ENCODE measurements around the gene TCF25. TPM values are rescaled to one million over a fixed set of nuclear protein-coding genes. Genes with fewer than 3 reads are reported as not detected.
"Not testable (repeated sequence)": the region's sequence is repeated elsewhere in the genome, so short reads cannot be mapped to it uniquely, and the experiment has no call there.

TCF25 gene
- total RNA-seq, 1 donor from 2014 or later, result 323 TPM

- peak overlapping the region; percentile 52 for H3K4me3 Mint-ChIP-seq
- TF ChIP-seq CTCF (IDR thresholded peaks at IDR 0.05; ENCODE audit: unreplicated experiment), result no peak
- H3K36me3 Mint-ChIP-seq, result no peaks in the 10 kb centered on the region
- peaks cover 46% of the 10 kb centered on the region for H3K27me3 Mint-ChIP-seq (ENCODE audit: low read depth)
- H3K4me1 Mint-ChIP-seq, result peaks cover 16% of the 10 kb centered on the region
- H3K27ac Mint-ChIP-seq, result no peak overlapping the region
- H3K9me3 Mint-ChIP-seq, result no peaks in the 10 kb centered on the region
- DNase-seq (ENCODE audit: low spot score in 2 of 2, unreplicated experiment in 2 of 2), result peak in 1 of 2 experiments; percentile 64
These were observed 51.0 kb downstream of the TCF25 start for GRCh38 chr16:89924297-89924924.

- DNase-seq (ENCODE audit: low spot score in 2 of 2, unreplicated experiment in 2 of 2), result no peak
- H3K36me3 Mint-ChIP-seq, result no peaks in the 10 kb centered on the region
- H3K27me3 Mint-ChIP-seq (ENCODE audit: low read depth), result peaks cover 41% of the 10 kb centered on the region
- H3K4me1 Mint-ChIP-seq, result peaks cover 16% of the 10 kb centered on the region
- no peak overlapping the region for H3K27ac Mint-ChIP-seq
- H3K9me3 Mint-ChIP-seq, result no peaks in the 10 kb centered on the region
- no peak for TF ChIP-seq CTCF (IDR thresholded peaks at IDR 0.05; ENCODE audit: unreplicated experiment)
- H3K4me3 Mint-ChIP-seq, result peak overlapping the region; percentile 45
These were observed 51.5 kb downstream of the TCF25 start for GRCh38 chr16:89924925-89925307.

- H3K4me3 Mint-ChIP-seq, result peak overlapping the region; percentile 45
- H3K27me3 Mint-ChIP-seq (ENCODE audit: low read depth), result peaks cover 35% of the 10 kb centered on the region
- no peak for DNase-seq (ENCODE audit: low spot score in 2 of 2, unreplicated experiment in 2 of 2)
- no peaks in the 10 kb centered on the region for H3K36me3 Mint-ChIP-seq
- H3K27ac Mint-ChIP-seq, result no peak overlapping the region
- peaks cover 16% of the 10 kb centered on the region for H3K4me1 Mint-ChIP-seq
- no peaks in the 10 kb centered on the region for H3K9me3 Mint-ChIP-seq
- TF ChIP-seq CTCF (IDR thresholded peaks at IDR 0.05; ENCODE audit: unreplicated experiment), result no peak
These were observed 52.2 kb downstream of the TCF25 start for GRCh38 chr16:89925596-89926079.

- Mint-ChIP-seq H3K4me1 (no peaks in the 10 kb centered on the region), H3K36me3 (peaks cover 2% of the 10 kb centered on the region)
These were observed 58.0 kb downstream of the TCF25 start for GRCh38 chr16:89931305-89931896.

GRCh38 chr16:89931964-89932363, 58.6 kb downstream of the TCF25 start:
- no peaks in the 10 kb centered on the region for H3K4me1 Mint-ChIP-seq
- no peak for TF ChIP-seq CTCF (IDR thresholded peaks at IDR 0.05; ENCODE audit: unreplicated experiment)
- H3K27ac Mint-ChIP-seq, result no peak overlapping the region
- no peaks in the 10 kb centered on the region for H3K27me3 Mint-ChIP-seq (ENCODE audit: low read depth)
- H3K4me3 Mint-ChIP-seq, result no peak overlapping the region
- H3K9me3 Mint-ChIP-seq, result no peaks in the 10 kb centered on the region
- DNase-seq (ENCODE audit: low spot score in 2 of 2, unreplicated experiment in 2 of 2), result no peak
- peaks cover 2% of the 10 kb centered on the region for H3K36me3 Mint-ChIP-seq

More at GRCh38 chr16:89931305-89931896, 58.0 kb downstream of the TCF25 start:
- TF ChIP-seq CTCF (IDR thresholded peaks at IDR 0.05; ENCODE audit: unreplicated experiment), result no peak
- no peak for DNase-seq (ENCODE audit: low spot score in 2 of 2, unreplicated experiment in 2 of 2)
- Mint-ChIP-seq H3K4me3 (no peak overlapping the region), H3K9me3 (no peaks in the 10 kb centered on the region), H3K27ac (no peak overlapping the region), H3K27me3 (ENCODE audit: low read depth) (peaks cover 3% of the 10 kb centered on the region)

- DNase-seq (ENCODE audit: low spot score in 2 of 2, unreplicated experiment in 2 of 2); H3K27me3 Mint-ChIP-seq (ENCODE audit: low read depth); H3K9me3 Mint-ChIP-seq; H3K4me1 Mint-ChIP-seq; H3K27ac Mint-ChIP-seq; H3K4me3 Mint-ChIP-seq; H3K36me3 Mint-ChIP-seq: not testable (repeated sequence)
These were observed 60.6 kb downstream of the TCF25 start for GRCh38 chr16:89934019-89934418.

Measured in mesothelial cell of epicardium (in vitro differentiated cells).